Ishikawa (cell line): ENCODE data around the gene SLC22A14.

ENCODE experiments used
- CEBPB ChIP-seq: IDR thresholded peaks from 2 replicates; pipeline ENCODE4 v1.6.1; 2012
- CREB1 ChIP-seq: IDR thresholded peaks from 2 replicates; pipeline ENCODE4 v1.6.1; 2012; ENCODE audit warnings: low read depth
- EGR1 ChIP-seq: IDR thresholded peaks from 2 replicates; pipeline ENCODE4 v1.6.1; 2012
- EP300 ChIP-seq: IDR thresholded peaks from 2 replicates; pipeline ENCODE4 v1.6.1; 2012; ENCODE audit warnings: borderline replicate concordance
- NFIC ChIP-seq: IDR thresholded peaks from 2 replicates; pipeline ENCODE4 v1.6.1; 2012
- TAF1 ChIP-seq: IDR thresholded peaks from 2 replicates; pipeline ENCODE4 v1.6.1; 2012; ENCODE audit warnings: low read depth, mild to moderate bottlenecking
- TEAD4 ChIP-seq: IDR thresholded peaks from 2 replicates; pipeline ENCODE4 v1.6.1; 2012
- YY1 ChIP-seq: IDR thresholded peaks from 2 replicates; pipeline ENCODE4 v1.6.1; 2012; ENCODE audit warnings: low read depth
- TF ChIP-seq, protein P1 (sequence below): IDR thresholded peaks from 2 replicates; pipeline ENCODE4 v1.6.1; 2012; ENCODE audit warnings: low read depth, mild to moderate bottlenecking
- TF ChIP-seq, protein P2 (sequence below): IDR thresholded peaks from 2 replicates; pipeline ENCODE4 v1.6.1; 2012

DNA sequence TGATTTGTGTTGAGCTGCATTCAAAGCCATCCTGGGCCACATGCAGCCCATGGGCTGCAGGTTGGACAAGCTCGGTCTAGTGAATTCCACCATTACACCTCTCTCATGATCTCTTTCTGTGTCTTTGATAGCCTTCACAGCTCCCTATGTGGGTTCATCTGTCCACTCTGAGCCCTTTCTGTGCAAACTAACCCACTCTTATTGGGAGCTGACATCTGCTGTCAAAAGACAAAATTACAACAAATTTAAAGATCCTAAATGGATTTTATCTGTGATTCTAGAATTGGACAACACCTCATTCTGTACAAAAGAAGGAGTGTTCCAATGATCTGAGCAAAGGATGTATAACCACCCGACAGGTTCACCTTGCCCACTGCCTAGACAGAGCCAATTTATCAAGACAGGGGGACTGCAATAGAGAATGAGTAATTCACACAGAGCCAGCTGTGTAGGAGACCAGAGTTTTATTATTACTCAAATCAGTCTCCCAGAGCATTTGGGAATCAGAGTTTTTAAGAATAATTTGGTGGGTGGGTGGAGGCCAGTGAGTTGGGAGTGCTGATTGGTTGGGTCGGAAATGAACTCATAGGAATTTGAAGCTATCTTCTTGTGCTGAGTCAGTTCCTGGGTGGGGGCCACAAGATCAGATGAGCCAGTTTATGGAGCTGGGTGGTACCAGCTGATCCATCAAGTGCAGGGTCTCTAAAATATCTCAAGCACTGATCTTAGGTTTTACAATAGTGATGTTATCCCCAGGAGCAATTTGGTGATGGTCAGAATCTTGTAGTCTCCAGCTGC is 61.9 kb downstream of the SLC22A14 start:
- TF ChIP-seq YY1 (no peak), CREB1 (no peak), EP300 (no peak), EGR1 (no peak), CEBPB (no peak), TAF1 (no peak), TEAD4 (no peak), NFIC (no peak)
- TF ChIP-seq, protein P1, sequence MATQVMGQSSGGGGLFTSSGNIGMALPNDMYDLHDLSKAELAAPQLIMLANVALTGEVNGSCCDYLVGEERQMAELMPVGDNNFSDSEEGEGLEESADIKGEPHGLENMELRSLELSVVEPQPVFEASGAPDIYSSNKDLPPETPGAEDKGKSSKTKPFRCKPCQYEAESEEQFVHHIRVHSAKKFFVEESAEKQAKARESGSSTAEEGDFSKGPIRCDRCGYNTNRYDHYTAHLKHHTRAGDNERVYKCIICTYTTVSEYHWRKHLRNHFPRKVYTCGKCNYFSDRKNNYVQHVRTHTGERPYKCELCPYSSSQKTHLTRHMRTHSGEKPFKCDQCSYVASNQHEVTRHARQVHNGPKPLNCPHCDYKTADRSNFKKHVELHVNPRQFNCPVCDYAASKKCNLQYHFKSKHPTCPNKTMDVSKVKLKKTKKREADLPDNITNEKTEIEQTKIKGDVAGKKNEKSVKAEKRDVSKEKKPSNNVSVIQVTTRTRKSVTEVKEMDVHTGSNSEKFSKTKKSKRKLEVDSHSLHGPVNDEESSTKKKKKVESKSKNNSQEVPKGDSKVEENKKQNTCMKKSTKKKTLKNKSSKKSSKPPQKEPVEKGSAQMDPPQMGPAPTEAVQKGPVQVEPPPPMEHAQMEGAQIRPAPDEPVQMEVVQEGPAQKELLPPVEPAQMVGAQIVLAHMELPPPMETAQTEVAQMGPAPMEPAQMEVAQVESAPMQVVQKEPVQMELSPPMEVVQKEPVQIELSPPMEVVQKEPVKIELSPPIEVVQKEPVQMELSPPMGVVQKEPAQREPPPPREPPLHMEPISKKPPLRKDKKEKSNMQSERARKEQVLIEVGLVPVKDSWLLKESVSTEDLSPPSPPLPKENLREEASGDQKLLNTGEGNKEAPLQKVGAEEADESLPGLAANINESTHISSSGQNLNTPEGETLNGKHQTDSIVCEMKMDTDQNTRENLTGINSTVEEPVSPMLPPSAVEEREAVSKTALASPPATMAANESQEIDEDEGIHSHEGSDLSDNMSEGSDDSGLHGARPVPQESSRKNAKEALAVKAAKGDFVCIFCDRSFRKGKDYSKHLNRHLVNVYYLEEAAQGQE: no peak
- TF ChIP-seq, protein P2, sequence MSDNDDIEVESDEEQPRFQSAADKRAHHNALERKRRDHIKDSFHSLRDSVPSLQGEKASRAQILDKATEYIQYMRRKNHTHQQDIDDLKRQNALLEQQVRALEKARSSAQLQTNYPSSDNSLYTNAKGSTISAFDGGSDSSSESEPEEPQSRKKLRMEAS: no peak
